Colon (tissue), 2 donors: ENCODE data around the gene FYN.

ENCODE experiments used
- FAIRE-seq: peaks from 2 replicates; lab custom pipeline; 2012; peaks lifted over from hg19 to GRCh38; lab: Jason Lieb, UNC
- donor health status: control.
- donor health status: control.

FYN gene

DNA sequence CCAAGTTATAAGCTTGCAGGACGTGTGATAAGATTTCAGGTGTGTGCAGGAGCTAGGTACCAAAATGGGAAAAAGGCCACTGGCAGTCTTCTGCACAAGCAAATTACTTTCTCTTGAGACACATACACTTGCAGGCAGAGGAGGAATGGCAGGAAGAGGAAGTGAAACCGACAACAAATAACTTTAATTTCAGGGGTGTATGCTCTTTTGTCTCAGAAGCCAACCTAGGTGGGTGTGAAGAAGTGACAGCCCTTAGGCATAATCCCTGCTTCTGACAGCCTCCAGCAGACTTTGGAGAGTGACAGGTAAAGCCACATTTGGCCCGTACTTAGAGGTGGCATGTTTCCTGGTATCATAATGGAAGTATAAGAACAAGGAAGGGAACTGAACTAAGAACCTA is 148.7 kb downstream of the FYN start:
- no peak for FAIRE-seq

DNA sequence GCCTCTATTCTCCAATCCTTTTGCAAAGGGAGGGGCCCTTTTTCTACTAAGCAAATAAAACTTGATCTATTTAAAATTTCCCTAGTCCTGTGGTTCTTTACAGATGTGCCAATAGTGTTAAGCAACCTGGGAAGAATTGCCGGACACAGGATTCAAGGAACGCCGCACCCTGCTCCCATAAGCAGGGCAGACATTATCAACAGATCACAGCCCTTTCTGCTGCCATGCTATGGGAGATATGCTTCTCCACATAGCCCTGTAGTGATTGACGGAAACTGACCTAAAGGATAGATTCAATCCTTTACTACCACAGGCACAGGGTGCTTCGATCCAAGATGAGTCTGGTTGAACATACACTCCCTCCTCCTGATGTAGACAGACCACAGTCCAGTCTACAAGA is 149.2 kb downstream of the FYN start:
- no peak for FAIRE-seq

DNA sequence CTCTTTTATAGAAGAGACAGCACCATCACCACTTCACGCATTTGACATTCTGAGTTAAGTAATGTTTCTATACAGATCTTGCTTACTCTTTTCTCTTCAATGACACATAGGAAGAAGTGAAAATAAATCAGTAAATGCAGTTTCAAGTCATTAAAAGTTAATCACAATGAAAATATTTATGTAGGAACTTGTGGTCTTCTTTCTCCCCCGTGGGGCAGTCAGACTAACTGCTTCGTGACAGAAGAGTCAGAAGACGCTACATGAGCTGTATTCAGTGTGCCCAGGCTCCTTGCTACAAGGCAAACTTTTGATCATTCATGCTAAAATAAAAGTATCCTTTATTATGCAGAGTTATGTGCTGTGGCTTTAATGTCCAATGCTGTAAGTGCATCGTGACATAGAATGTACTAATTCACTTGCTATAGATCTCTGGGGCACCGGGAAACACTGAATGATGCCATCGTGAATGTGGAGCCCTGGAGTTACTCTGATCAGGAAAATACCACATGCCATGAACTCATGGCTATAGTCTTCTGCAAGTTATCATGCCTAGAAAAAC is 149.8 kb downstream of the FYN start:
- no peak for FAIRE-seq

DNA sequence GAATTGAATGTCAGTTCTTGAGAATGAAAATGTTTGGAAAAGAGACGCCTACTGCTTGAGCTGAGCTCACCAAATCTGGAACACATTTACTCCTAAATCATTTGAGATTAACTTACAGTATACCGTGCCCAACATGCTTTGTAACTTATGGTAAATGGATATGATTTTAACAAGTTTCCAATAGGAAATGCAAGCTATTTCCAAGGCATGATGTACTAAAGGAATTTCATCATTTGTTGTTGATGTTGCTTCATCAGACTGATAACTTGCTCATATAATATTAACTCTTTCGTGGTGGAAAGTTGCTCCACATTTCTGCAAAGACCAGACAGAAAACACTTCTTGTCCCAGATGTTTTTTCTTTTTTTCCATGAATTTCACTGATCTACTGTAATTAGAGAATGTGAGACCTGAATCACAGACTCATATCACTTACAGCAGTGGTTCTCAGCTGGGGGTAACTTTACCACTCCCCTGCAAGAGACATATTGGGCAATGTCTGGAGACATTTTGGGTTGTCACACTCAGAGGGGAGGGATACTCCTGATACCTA is 151.0 kb downstream of the FYN start:
- no peak for FAIRE-seq

DNA sequence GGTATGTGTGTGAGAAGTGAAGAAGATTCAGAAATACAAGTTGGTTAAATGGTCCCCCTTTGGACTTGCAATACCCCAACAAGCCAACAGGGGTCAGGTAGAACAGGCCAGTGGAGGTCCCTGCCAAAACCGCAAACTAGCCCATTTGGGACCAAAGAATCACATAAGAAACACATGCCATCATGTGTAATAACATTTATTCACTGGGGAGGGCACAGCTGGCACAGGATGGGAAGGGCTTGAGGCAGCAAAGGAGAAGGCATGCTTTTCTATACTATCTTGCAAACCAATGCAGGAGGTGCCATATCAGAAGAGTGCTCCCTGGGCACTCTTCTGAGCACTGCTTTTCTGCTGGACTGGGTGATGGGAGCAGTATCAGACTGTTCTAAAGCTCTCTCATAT is 151.5 kb downstream of the FYN start:
- no peak for FAIRE-seq

DNA sequence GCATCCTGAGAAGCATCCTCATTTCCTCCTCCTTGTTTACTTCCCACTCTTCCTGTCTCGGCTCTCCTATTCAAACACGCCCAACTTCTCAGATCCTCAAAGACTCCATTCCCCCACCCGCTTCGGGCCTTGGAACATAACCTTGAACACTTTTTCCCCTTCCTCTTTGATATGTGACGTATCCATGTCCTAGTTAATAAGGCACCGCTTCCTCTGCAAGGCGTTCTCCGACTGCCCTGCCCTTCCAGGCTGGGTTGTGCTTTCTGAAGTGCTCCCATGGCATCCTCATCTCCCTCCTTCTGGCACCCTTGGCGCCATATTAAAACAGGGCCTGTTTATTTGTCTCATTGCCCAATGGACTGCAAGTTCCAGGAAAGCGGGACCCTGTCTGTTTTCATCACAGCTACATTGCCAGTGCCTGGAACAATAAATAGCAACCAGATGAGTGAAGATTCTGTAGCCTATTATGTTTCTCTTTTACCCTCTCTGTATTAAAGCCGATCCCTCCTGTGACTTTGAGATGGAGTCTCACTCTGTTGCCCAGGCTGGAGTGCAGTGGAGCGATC is 152.2 kb downstream of the FYN start:
- no peak for FAIRE-seq

DNA sequence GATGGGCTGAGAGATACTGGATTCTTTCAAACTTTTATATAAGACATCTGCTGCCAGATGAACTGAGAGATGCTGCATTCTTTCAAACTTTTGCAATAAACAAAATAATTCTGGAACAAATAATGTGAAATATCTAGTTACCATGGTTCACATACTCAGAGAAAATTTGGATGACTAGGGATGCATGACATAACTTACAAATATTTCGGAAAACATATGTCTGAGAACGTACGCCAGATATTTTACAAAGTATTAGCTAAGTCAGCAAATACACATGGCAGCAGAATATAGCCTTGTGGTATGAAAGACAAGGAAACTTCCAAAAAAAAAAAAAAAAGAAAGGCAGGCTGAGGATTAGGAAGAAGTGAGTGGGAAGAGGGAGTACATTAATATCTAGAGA is 154.3 kb downstream of the FYN start:
- no peak for FAIRE-seq

DNA sequence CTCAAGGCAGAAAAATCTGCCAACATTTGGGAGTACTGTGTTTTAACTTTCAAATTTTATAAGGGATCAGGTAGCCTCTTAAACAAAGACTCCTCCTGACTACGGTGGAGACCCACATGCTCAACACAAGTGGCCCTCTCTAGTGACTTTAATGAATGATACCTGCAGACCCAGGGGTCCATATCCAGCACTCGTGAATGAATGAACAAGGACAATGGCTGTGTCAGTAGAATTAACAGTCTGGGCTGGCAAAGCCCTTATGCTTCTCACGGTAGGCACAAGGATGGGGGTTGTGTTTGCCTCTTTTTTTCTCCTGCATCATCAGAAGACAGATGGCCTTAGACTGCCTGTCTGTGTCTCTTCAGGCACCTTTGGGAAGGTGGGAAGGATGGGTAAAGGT is 154.9 kb downstream of the FYN start:
- FAIRE-seq, result no peak

DNA sequence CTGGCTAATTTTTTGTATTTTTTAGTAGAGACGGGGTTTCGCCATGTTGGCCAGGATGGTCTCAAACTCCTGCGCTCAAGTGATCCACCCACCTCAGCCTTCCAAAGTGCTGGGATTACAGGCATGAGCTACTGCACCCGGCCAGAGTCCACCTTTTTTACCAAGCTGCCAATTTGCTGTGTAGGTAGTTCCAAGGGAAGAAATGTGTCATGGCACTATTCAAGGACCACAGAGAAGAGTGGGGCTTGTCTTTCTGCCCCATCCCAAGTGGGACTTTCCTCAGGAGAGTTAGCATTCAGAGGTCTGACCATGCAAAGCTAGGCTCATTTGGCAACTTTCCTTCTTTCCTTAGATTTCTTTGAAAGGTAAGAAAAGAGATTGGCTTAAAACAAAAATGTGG is 155.6 kb downstream of the FYN start:
- FAIRE-seq, result no peak

DNA sequence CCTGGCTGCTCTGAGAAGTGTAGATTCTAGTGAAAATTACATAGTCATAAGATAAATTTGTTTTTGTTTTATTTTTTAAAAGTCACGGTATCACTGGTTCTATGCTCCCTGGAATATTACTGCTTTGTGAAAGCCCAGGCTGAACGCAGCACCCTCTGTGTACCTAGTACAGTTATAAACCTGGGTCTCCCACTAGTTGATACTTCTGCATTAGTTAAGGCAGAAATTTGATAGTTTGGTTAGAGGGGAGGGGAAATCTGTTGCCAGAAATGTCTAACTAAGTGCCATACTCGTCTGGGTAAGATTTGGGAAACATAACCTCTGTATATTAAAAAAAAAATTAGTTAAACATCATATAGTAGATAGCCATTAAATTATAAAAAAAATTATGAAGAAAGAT is 156.9 kb downstream of the FYN start:
- no peak for FAIRE-seq

DNA sequence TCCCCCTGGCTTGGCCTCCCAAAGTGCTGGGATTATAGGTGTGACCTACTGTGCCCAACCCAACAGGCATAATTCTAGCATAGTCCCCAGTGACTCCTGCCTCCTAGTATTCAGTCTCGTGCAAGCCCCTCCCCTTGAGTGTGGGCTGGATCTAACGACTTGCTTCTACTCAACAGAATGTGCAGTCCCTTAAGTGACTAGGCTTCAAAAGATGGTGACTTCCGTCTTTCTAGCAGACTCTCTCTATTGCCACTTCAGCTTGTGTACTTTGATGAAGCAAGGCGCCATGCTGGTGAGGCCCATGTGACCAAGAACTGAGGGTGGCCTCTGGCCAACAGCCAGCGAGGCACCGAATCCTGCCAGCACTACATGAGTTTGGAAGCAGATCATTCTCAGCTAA is 157.9 kb downstream of the FYN start:
- no peak for FAIRE-seq

DNA sequence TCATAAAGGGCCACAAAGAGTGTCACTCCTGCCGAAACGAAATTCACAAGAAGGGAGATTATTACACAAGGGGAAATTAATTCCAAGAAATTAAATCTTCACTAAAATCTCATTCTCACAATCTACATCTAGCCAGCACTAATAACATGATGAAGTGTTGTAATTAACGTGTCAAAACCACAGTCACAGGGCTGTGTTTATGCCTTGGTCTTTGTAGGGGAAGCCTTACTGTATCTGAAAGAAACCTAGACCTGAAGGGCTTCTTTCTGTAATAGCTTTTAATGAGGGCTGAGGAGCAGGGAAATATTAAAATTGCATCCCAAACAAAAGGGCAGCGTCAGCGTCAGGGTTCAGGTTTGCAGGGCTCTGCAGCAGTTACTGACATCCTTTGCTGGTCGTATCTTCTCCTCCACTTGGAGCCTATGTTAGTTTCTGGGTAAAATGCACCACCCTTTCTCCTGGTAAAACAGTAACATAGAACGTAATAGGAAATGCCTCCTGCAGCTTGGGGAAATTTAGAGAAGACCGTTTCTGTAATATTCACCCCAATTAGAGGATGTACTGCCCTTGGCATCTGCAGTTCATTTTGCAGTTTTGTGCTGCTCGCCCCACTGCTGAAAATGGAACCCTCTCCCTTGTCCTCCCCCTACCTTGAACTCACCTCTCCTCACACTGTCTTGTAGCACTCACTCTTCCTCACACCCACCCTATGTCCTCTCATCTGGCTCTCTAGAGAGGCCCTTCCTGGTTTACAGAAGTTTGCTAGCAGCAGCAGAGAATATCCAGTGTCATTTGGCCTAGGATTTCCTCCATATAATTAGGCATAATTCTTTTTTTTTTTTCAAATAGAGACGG is 158.6 kb downstream of the FYN start:
- no peak for FAIRE-seq

DNA sequence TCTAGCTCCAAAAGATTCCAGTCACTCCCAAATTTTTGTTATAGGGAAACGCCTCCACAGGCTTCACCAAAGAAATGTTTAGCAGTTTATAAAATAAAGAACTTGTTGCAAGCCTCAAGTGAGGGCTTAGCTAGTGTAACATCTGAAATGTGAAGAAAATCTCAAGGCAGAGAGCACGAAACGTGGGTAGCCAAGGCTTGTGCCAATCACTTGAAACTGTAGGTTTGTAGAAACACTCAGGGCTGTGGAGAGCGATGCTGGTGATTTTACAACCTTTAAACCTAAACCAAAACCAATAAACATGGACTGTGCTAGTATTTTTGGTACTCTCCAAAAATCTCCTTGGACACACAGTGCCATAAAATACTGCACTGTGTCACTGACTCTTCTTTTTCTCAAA is 159.4 kb downstream of the FYN start:
- no peak for FAIRE-seq

DNA sequence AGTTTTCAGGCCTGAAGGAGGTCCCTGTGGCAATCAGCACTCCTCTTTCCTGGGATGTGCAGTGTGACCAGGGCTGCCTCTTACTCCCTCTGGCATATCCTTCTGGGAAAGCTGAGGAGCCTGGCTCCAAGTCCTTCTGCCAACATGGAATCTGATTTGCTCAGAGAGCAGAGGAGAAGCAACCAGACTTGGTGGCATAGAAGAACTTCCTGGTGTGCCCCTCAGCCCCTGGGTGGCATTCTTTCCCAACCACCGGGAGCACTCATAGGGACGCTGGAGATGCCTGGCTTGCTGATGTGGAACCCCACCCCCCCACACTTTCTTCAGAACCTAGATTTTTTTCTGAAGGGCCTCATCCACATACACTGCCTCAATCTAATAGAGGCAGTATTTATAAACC is 160.0 kb downstream of the FYN start:
- no peak for FAIRE-seq

DNA sequence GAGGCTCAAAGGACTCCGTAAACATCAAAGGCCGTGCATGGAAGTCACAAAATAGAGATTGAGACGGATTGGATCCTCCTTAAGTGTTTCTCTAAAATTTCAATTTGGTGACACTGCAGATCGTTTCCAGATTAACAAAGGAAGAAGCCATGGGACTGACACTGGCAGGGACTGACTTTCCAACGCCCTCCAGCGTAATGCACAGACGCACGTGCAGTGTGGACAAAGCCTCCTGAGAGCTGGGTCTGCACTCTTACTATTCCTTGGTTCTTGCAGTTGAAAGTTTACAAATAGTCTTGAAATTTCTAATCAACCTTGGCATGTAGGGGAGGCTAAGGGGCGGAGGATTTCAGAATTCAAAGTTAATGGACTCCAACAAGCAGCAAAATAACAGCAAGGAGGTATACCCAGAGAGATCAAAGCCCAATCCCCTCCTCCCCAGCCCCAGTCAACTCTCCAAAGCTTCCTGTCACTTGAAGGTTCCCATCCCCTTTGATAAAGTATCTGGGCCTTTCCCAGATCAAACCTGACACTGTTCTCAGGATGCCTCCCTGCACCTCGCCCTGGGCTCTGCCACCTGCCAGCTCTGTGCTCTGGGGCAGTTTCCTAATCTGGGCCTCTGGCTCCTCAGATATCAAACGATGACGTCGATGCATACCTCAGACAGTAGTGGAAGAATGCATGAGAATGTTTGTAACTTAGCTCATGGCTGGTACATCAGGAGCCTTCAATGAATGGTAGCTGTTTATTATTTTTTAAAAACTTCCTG is 161.1 kb downstream of the FYN start:
- no peak for FAIRE-seq

DNA sequence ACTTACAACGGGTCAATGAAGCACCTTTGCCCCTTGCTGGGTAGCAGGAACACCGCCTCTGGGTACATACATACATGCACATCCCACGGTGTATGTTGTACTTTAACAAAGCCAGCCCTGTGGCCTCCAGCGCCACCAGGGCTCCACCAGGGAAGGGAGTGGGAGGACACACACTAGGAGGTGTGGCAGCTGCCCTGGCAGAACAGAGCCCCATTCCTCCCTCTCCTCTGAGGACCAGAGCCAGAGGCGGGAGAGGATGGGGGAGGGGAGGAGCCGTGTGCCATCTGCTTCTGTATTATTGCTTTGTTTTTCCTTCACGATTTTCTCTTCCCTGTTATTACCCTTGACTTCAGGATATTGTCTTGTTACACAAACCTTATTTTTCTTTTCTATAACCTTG is 161.8 kb downstream of the FYN start:
- no peak for FAIRE-seq

DNA sequence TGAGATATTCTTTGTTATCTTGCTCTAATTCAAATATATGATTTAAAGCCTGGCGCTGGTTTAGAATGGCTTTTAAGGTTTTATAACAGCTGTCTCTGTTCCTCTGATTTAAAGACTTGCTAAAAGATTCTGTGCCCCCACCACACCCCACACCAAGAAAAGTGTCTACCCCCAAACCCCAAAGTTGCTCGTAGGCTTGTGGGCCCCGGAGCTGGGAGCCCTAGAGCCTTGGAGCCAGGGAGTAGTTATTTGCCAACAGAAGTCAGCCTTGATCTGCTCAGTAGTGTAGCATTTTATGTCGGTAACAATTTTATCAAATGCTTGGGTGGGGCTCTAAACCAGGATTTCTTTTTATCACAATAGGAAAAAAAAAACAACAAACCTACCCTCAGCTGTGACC is 162.3 kb downstream of the FYN start:
- no peak for FAIRE-seq

DNA sequence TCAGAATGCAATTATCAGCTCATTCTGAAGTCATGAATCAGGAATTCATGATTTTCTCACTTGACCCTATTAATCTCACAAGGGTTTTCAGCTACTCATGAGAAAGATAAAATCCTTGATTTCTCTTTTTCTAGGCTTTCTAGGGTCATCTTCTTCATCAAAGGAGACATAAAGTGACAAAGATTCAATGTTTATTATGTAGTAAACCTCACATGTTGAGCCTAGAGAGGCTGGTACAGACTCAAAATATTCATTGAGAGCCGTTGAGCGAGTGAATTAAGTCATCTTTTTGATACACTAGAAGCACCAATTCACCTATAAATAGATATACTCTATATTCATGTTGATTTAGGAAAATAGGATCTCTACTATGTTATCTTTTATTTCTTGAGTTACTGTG is 162.8 kb downstream of the FYN start:
- no peak for FAIRE-seq

DNA sequence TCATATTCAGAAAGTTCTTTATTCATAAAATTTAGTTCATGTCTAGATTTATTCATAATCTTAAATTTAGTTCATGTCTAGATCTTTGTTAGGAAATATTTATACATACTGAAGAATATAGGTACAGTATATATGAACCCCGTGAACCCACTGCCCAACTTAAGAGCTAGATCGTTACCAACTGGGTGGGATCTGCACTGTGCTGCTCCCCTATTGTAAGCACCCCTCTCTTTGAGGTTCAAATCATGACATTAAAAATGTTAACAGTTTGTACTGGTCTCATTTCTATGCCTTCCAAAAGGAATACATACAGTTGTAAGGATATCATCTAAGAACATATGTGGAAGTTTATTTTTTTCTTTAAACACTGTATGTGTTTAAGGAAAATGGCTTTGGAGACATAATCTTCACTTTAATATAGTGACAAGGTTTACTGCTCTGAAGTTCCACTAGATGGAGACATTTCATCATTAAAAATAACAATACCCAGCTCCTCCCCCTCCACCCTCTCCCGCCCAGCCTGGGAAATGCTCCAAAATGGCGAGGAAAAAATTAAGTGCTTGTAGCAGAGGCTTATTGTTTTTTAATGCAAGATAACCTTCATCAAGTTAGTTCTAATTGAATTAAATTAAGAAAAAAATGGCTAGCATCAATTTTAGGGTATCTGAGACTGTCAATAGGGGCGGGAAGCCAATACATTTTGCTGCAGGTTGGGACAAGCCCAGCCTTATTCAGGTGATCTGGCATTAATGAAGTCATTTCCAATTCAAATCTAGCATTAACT is 163.4 kb downstream of the FYN start:
- peak; percentile 55 for FAIRE-seq

DNA sequence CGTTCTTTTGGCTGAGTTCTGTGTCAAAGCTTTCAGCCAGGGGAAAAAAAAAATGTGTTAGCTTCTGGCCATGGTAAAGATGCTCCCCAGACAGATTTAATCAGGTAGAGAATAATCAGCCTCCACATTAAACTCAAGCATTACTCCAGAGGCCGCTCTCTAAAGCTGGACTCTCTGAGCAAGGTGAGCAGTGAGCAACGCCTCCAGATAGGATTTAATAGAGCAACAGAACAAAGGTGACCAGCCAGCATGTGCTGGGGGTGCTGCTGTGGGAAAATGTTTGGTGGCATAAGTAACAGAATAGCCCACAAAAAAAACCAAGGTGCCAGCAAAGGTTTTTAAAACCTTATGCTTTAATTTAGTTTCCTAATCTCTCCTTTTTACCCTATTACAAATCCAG is 164.1 kb downstream of the FYN start:
- FAIRE-seq, result no peak

DNA sequence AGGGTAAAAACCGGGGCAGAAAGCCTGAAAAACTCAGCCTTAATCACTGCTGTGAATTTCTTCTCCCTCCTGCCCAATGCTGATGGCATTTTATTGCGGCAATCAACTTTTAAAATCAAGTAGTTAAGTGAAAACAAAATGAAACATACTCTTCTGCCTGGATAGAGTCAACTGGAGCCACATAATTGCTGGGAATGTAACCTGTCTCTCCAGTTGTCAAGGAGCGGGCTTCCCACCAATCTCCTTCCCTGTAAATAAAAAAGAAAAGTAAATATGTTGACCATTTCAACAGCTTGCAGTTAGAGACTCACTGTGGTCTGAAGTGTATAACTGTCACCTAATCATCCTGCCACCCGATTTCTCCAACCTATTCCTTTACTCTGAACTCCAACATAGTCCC is 165.5 kb downstream of the FYN start:
- FAIRE-seq, result no peak

DNA sequence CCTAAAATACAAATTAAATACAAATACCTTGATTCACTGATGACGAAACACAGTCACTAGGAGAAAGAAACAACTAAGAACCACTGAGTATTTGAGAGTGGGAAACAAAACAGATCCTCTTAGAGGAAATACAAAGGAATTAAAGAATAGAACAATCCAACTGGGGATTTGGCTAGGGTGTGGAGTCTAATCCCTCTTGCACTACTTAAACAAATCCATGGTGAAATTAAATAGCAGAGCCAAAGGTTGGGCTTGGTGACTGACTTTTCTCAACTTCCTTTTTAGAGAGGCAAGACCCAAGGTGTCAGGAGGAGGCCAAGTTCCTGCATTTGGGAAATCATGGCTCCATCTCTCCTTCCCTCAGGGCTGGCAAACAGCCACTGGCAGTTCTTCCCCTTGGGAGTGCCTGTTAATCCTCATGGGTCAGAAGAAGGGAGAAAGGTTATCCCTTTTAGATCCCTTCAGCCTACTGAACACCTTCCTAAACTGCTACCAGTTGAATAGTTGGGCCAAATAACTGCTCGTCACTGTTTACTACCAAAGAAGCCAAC is 166.3 kb downstream of the FYN start:
- no peak for FAIRE-seq
